Measurements from ENCODE around the gene PITHD1. TPM values are rescaled to one million over a fixed set of nuclear protein-coding genes. Genes with fewer than 3 reads are reported as not detected.

Gene PITHD1
- total RNA-seq, 1 donor from 2014 or later = 72.5 TPM

GRCh38 chr1:23757812-23758211, 20.4 kb upstream of the PITHD1 start:
- Histone ChIP-seq H3K4me2 (no peak overlapping the region), H3K27me3 (no peaks in the 10 kb centered on the region), H3K79me2 (ENCODE audit: low read depth) (no peaks in the 10 kb centered on the region), H3K36me3 (peaks cover 19% of the 10 kb centered on the region), H3K9ac (no peak overlapping the region), H2AFZ (replicated peaks) (no peak overlapping the region), H3K27ac (no peak overlapping the region), H3F3A (ENCODE audit: low read depth) (peaks cover 20% of the 10 kb centered on the region), H3K4me1 (no peaks in the 10 kb centered on the region), H3K4me3 (no peak overlapping the region), H4K20me1 (ENCODE audit: low read depth) (peaks cover 7% of the 10 kb centered on the region), H3K9me3 (ENCODE audit: low read depth) (no peaks in the 10 kb centered on the region)
- no peak overlapping the region for H3K27ac Mint-ChIP-seq
- H3K36me3 Mint-ChIP-seq = peaks cover 40% of the 10 kb centered on the region
- peaks cover 2% of the 10 kb centered on the region for H3K27me3 Mint-ChIP-seq (ENCODE audit: insufficient read depth, low read depth)
- no peak for TF ChIP-seq EZH2 (IDR thresholded peaks at IDR 0.05)
- TF ChIP-seq CTCF (IDR thresholded peaks at IDR 0.05) = no peak
- TF ChIP-seq EZH2phosphoT487 (IDR thresholded peaks at IDR 0.05) = no peak
- no peak overlapping the region for H3K4me3 Mint-ChIP-seq
- H3K4me1 Mint-ChIP-seq = no peaks in the 10 kb centered on the region
- H3K9me3 Mint-ChIP-seq = no peaks in the 10 kb centered on the region
- no peak for DNase-seq (ENCODE audit: low spot score)

GRCh38 chr1:23759277-23759676, 18.9 kb upstream of the PITHD1 start:
- Histone ChIP-seq H3K4me1 (no peaks in the 10 kb centered on the region), H4K20me1 (ENCODE audit: low read depth) (peaks cover 7% of the 10 kb centered on the region), H3K27me3 (no peaks in the 10 kb centered on the region), H3K27ac (no peak overlapping the region), H3K9me3 (ENCODE audit: low read depth) (no peaks in the 10 kb centered on the region), H3F3A (ENCODE audit: low read depth) (peaks cover 20% of the 10 kb centered on the region), H3K36me3 (peaks cover 12% of the 10 kb centered on the region), H3K79me2 (ENCODE audit: low read depth) (no peaks in the 10 kb centered on the region), H3K4me3 (no peak overlapping the region), H3K4me2 (no peak overlapping the region), H3K9ac (no peak overlapping the region), H2AFZ (replicated peaks) (no peak overlapping the region)
- no peaks in the 10 kb centered on the region for H3K4me1 Mint-ChIP-seq
- H3K9me3 Mint-ChIP-seq = no peaks in the 10 kb centered on the region
- no peak overlapping the region for H3K27ac Mint-ChIP-seq
- H3K36me3 Mint-ChIP-seq = peaks cover 35% of the 10 kb centered on the region
- no peak overlapping the region for H3K4me3 Mint-ChIP-seq
- TF ChIP-seq CTCF (IDR thresholded peaks at IDR 0.05) = no peak
- TF ChIP-seq EZH2phosphoT487 (IDR thresholded peaks at IDR 0.05) = no peak
- TF ChIP-seq EZH2 (IDR thresholded peaks at IDR 0.05) = no peak
- peaks cover 2% of the 10 kb centered on the region for H3K27me3 Mint-ChIP-seq (ENCODE audit: insufficient read depth, low read depth)
- DNase-seq (ENCODE audit: low spot score) = no peak

- no peak overlapping the region for H3K27ac ChIP-seq
- peaks cover 9% of the 10 kb centered on the region for H4K20me1 ChIP-seq (ENCODE audit: low read depth)
- no peak overlapping the region for H3K9ac ChIP-seq
- H2AFZ ChIP-seq (replicated peaks) = no peak overlapping the region
- H3F3A ChIP-seq (ENCODE audit: low read depth) = peaks cover 17% of the 10 kb centered on the region
- peaks cover 12% of the 10 kb centered on the region for H3K36me3 ChIP-seq
- TF ChIP-seq CTCF (IDR thresholded peaks at IDR 0.05) = no peak
- no peak for TF ChIP-seq EZH2phosphoT487 (IDR thresholded peaks at IDR 0.05)
- TF ChIP-seq EZH2 (IDR thresholded peaks at IDR 0.05) = no peak
- DNase-seq (ENCODE audit: low spot score) = no peak
- H3K27me3 Mint-ChIP-seq (ENCODE audit: insufficient read depth, low read depth) = no peaks in the 10 kb centered on the region
- H3K4me2 ChIP-seq = no peak overlapping the region
- H3K27me3 ChIP-seq = no peaks in the 10 kb centered on the region
- no peaks in the 10 kb centered on the region for H3K9me3 ChIP-seq (ENCODE audit: low read depth)
- no peaks in the 10 kb centered on the region for H3K79me2 ChIP-seq (ENCODE audit: low read depth)
- H3K4me3 ChIP-seq = no peak overlapping the region
- H3K36me3 Mint-ChIP-seq = peaks cover 27% of the 10 kb centered on the region
- no peak overlapping the region for H3K27ac Mint-ChIP-seq
- no peaks in the 10 kb centered on the region for H3K9me3 Mint-ChIP-seq
- no peaks in the 10 kb centered on the region for H3K4me1 Mint-ChIP-seq
- no peak overlapping the region for H3K4me3 Mint-ChIP-seq
- no peaks in the 10 kb centered on the region for H3K4me1 ChIP-seq
Observed at GRCh38 chr1:23763041-23763577, 15.1 kb upstream of the PITHD1 start.

Data from neural progenitor cell (in vitro differentiated cells).